Cardiac muscle cell (in vitro differentiated cells and primary cell): ENCODE data around the gene NIPAL3. TPM values are rescaled to one million over a fixed set of nuclear protein-coding genes. Genes with fewer than 3 reads are reported as not detected.

ENCODE experiments used
- DNase-seq, 2 donors: peaks; one replicate each; pipeline versions ENCODE4 v3.0.0 to v3.0.0-alpha.2; 2010 to 2017; ENCODE audit warnings: low read depth in 1 of 2, low spot score in 1 of 2
- H3K27ac ChIP-seq: fragments of 200-600 bp; sonication (generic); 2 replicates; pipeline ENCODE4 v1.5.1; 2016
- H3K27me3 ChIP-seq: fragments of 200-600 bp; sonication (generic); 2 replicates; pipeline ENCODE4 v1.6.0; 2016; ENCODE audit warnings: control low read depth
- H3K36me3 ChIP-seq: fragments of 200-600 bp; sonication (generic); 2 replicates; pipeline ENCODE4 v1.5.1; 2016; ENCODE audit warnings: control low read depth
- H3K4me1 ChIP-seq: fragments of 200-600 bp; sonication (generic); 2 replicates; pipeline ENCODE4 v1.8.1; 2017; ENCODE audit warnings: low read depth, mild to moderate bottlenecking, mixed run types
- H3K4me3 ChIP-seq: fragments of 200-600 bp; sonication (generic); 2 replicates; pipeline ENCODE4 v1.5.1; 2016; ENCODE audit warnings: mild to moderate bottlenecking
- H3K9me3 ChIP-seq: fragments of 200-600 bp; sonication (generic); 2 replicates; pipeline ENCODE4 v1.5.1; 2017; ENCODE audit warnings: low read depth, mild to moderate bottlenecking, control low read depth
- CTCF ChIP-seq: IDR thresholded peaks from 2 replicates; pipeline ENCODE4 v1.5.1; 2012; ENCODE audit warnings: low read depth, mild to moderate bottlenecking, low read length
- polyA plus RNA-seq: library from polyadenylated mRNA; unstranded; fragments of >200 nt; fragmentation: Nextera tagmentation; extraction: Ambion mirVana; gene quantifications from 2 replicates; pipeline ENCODE4 v1.2.1, GENCODE V29; 2016
- total RNA-seq: library from RNA; depleted of rRNA; stranded (reverse); fragments of >200 nt; gene quantifications from 2 replicates; pipeline ENCODE4 v1.2.3, GENCODE V29; 2016

The NIPAL3 gene
- total and polyA plus RNA-seq, 2 experiments from 2014 or later: 19.0 to 32.2 TPM

- Histone ChIP-seq H3K36me3 (no peaks in the 10 kb centered on the region), H3K4me3 (no peak overlapping the region), H3K4me1 (peaks cover 4% of the 10 kb centered on the region), H3K27ac (no peak overlapping the region), H3K27me3 (no peaks in the 10 kb centered on the region), H3K9me3 (no peaks in the 10 kb centered on the region)
- DNase-seq: no peak
- TF ChIP-seq CTCF: no peak
Observed at GRCh38 chr1:24386931-24387330, 28.7 kb upstream of the NIPAL3 start.

DNA sequence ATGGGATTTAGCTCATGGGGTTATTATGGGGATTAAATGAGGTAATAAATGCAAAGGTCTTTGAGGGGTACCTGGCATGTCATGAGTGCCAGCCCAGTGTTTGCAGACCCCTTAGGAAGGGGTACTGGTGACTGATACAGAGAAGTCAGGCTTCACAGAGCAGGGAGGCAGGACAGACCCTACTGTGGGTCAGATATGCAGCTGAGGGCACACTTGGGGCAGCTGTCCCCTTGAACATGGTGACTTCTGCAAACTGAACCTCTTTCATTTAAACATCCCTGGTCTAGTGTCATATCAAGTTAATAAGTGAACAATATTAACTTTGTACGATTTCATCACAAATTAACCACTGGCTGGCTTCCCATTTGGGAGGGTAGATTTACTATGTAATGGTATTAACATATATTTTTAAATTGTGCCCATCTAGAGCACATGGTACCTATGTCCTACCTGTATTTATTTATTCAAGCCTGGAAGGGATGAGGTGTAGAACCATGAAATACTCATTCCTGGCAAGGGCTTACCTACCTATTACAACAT lies 27.9 kb upstream of the NIPAL3 start:
- DNase-seq: no peak
- TF ChIP-seq CTCF: no peak
- Histone ChIP-seq H3K4me3 (no peak overlapping the region), H3K27me3 (no peaks in the 10 kb centered on the region), H3K9me3 (no peaks in the 10 kb centered on the region), H3K36me3 (no peaks in the 10 kb centered on the region), H3K27ac (no peak overlapping the region), H3K4me1 (peaks cover 4% of the 10 kb centered on the region)

DNA sequence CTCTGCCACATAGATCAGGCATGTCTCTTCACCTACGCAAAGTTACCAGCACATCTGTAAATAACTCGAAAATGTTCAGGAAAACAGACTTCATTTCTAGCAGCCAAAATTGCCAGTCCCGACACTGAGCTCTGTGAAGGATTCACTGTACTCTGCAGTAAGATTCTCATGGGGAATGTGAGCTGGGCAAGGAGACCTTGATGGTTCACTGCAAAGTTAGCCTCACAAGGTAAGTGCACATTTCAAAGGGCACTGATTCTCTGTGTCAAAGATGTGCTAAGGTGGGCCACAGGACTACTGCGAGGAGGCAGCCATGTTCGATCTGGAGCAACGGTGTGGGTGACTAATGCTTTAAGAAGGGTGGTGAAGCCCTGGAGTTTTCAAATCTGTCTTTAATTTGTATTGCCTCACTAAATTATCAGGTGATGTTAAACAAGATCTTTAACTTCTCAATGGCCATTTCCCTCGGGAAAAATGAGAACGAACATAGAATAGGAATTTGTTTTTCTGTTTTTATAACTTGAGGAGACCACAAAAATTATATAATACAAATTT lies 27.2 kb upstream of the NIPAL3 start:
- DNase-seq: no peak
- no peak overlapping the region for H3K4me3 ChIP-seq
- H3K27ac ChIP-seq: no peak overlapping the region
- peaks cover 4% of the 10 kb centered on the region for H3K4me1 ChIP-seq
- no peak for TF ChIP-seq CTCF
- no peaks in the 10 kb centered on the region for H3K36me3 ChIP-seq
- H3K27me3 ChIP-seq: no peaks in the 10 kb centered on the region
- H3K9me3 ChIP-seq: no peaks in the 10 kb centered on the region

- H3K4me1 ChIP-seq: peaks cover 1% of the 10 kb centered on the region
- no peak for DNase-seq
- TF ChIP-seq CTCF: no peak
- H3K4me3 ChIP-seq: no peak overlapping the region
- H3K9me3 ChIP-seq: no peaks in the 10 kb centered on the region
- no peak overlapping the region for H3K27ac ChIP-seq
- no peaks in the 10 kb centered on the region for H3K36me3 ChIP-seq
- no peaks in the 10 kb centered on the region for H3K27me3 ChIP-seq
Observed at GRCh38 chr1:24389231-24389678, 26.3 kb upstream of the NIPAL3 start.

DNA sequence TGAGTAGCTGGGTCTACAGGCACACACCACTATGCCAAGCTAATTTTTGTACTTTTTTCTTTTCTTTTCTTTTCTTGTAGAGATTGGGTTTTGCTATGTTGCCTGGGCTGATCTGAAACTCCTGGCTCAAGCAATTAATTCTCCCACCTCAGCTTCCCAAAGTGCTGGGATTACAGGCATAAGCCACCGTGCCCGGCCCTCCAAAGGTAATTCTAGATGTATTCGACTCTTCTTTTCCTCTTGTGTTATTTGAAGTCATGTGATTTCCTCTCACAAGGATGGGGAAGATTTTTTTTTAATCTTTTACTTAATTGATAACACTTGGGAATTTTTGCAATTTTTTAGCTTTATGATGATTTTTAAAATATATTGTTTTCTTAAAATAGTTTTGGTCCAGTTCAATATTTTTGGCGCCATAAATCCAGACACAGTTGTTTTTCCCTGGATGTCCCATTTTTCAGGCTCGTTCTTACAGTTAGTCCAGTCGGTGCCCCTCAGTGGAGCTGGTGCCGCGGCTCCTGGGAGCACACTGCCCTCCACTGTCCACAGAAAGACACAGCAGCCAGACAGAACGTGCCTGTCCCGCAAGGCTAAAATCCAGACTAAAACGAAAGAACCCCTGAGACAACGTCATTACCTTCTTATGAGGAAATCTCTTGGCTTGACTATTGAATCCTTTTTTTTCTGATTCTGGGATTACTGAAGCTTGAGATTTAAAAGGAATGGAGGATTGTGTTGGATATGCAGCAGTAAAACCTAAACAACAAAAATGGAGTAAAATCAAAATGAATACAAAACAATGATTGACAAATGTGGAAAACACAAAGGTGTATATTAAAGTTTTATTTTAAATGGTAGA lies 24.4 kb upstream of the NIPAL3 start:
- H3K27ac ChIP-seq: no peak overlapping the region
- H3K4me3 ChIP-seq: no peak overlapping the region
- no peaks in the 10 kb centered on the region for H3K4me1 ChIP-seq
- TF ChIP-seq CTCF: peak; percentile 95
- peak; percentile 83 to 93 for DNase-seq
- H3K9me3 ChIP-seq: no peaks in the 10 kb centered on the region
- no peaks in the 10 kb centered on the region for H3K36me3 ChIP-seq
- no peaks in the 10 kb centered on the region for H3K27me3 ChIP-seq
